Stimulated activated CD4-positive, alpha-beta T cell treated with anti-CD3 and anti-CD28 coated beads, TNF-alpha, amount 100 ng/mL, for 48 hours (primary cell): ENCODE results near the gene ACER3.
"Not testable (repeated sequence)": the region's sequence is repeated elsewhere in the genome, so short reads cannot be mapped to it uniquely, and the experiment has no call there.

ENCODE experiments used
- DNase-seq, 3 donors: peaks; one replicate each; pipeline ENCODE4 v3.0.0-alpha.2; 2020; ENCODE audit warnings: low read depth in 3 of 3

Gene ACER3

DNA sequence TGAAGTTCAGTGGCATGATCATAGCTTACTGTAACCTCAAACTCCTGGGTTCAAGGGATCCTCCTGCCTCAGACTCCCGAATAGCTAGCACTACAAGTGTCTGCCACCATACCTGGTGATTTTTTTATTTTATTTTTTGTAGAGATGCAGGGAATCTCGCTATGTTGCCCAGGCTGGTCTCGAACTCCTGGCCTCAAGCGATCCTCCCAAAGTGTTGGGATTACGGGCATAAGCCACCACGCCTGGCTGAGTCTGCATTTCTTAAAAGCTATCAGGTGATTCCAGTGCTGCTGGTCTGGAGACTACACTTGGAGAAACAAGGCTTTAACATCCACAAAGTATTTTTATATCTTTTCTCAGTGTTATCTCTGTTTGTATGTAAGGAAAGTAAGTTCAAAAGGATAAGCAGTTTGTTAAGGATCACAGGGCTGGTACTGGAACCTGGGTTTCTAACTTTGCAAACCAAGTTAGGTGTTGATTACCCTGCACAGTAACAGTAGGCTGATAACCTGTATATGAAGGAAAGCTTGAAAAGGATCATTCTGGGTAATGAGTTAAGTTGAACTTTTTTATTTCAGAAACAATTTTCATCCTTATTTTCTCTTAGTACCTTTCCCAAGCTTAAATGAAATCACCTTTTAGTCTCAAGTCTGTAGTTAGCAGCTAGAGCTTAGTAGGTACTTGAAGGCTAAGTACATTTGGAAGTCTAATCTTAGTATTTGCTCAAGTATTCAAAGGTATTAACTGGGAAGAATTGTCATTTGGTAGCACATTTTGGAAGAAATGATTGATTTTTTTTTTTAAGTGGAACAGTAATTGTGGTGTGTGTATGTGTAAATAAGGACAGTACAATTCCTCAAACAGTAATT is 12.5 kb downstream of the ACER3 start:
- DNase-seq = no peak

DNA sequence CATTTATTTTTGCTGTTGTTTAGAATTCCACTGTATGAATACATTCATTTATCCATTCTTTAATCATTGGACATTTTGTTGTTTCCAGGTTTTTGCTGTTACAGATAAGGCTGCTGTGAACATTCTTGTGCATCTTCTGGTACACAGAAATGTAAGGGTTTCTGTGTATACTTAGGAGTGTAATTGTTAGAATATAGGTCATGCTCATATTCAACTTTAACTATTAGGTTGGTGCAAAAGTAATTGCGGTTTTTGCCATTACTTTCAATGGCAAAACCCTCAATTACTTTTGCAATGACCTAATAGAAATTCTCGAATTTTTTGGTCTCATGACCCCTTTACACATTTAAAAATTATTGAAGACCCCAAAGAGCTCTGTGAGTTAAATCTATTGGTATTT is 17.3 kb downstream of the ACER3 start:
- no peak for DNase-seq

DNA sequence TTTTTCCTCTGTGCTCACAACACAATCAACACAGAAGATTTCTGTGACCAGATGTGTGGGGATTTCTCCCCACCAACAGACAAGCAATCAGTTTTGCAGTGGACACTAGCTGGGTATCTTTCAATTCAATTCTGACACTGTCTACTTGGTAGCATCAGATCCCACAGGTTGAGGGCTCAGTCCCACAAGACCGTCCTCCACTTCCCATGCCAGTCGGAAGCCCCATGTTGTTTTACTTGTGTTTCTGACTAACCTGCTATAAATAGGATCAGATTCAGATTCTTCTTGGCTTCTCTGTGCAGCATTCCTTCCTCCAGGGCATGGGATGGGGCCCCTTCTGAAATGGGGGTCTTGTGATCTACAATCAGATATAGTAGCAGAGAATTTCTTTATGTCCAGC is 19.6 kb downstream of the ACER3 start:
- no peak for DNase-seq

DNA sequence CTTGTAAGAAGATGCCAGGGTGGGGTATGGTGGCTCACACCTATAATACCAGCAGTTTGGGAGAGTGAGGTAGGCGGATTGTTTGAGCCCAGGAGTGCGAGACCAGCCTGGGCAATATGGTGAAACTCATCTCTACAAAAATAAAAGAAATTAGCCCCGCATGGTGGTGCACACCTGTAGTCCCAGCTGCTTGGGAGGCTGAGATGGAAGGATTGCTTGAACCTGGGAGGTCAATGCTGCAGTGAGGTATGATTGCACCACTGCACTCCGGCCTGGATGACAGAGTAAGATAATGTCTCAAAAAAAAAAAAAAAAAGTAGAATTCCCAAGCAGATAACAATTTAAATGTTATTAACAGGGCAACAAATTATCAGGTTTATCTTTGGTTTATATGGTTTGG is 20.2 kb downstream of the ACER3 start:
- DNase-seq = no peak

DNA sequence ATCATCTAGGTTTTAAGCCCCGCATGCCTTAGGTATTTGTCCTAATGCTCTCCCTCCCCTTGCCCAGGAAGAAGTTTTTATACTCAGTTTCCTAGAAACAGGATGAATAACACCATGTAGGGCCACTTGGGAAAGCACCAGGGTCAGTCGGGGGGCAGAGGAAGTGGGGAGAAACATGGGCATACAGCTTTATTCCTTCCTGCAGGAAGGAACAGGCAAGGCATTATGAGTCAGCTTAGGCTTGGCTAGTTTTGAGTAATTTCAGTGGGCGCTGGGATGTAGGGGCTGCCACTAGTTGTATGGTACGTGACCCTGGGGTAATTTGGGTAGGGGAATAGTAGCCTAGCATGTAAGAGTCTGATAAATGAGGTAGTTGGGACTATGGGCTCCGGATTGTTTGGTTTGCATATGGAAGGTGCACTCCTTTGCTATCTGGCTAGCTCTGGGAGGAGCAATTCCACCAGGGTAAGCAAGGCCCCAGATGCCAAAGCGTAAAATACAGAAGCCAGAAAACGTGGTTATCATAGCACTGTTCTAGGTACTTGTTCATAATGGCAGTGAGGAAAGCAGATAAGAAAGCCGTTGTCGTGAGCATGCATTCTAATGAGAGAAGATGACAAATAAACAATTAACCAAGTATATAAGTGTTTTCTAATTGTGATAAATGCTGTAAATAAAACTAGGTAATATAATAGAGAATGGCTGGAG is 24.8 kb downstream of the ACER3 start:
- DNase-seq = no peak

DNA sequence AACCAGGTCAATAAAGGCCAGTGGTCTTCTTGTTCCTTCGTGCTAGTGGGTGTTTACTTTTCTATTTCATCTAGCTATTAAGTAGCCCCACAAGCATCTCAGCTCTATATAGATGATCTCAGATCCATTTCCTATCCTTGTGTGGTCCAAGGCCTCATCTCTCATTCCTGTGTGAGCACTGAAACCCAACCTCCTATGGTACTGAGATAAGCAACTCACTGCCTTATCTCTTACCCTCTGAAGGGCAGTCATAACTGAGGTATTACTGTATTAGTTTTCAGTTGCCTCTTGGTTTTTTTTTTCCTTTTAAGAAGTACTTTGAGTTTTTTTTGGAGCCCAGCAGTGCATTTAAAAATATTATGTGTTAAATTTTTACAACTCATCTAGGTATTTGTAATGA is 28.3 kb downstream of the ACER3 start:
- DNase-seq = no peak

DNA sequence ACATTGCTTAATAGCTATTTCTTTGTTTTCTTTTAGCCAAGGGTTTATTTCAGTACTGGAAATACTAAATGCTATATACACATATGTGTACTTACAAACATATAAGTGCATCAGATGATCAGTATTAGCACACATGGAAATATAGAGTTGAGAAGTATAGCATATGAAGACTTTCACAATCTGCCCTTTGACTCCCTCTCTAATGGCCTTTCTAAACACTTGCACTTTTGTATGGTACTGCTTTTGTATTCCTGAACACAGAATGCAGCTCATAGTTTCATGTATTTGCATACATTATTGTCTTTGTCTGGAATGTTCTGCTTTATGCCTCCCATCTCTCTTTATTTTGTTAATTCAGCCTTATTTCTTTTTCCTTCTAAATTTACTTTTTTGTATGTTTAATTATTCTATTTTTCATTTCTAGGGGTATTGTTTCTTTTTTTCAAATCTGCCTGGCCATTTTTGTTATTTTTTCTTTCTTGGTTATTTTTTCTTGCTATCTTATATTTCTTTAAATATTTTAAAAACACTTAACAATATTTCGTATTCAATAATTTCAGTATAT is 28.8 kb downstream of the ACER3 start:
- DNase-seq = no peak

DNA sequence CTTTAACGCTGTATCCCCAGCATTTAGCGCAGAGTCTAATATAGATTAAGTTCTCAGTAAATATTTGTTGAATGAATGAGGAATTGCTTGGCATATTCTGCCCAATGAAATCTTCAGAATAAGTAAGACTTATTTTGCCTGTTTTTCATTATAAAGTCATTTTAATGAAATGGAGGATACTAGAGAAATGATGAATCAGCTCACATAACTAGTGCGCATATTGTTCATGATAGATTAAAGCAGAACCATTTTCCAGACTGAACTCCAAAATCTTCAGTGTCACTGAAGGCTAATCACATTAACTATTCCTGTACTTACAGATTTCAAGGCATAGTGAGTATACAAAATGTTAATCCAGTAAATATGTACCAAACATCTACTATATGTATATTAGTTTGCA is 29.6 kb downstream of the ACER3 start:
- no peak for DNase-seq

DNA sequence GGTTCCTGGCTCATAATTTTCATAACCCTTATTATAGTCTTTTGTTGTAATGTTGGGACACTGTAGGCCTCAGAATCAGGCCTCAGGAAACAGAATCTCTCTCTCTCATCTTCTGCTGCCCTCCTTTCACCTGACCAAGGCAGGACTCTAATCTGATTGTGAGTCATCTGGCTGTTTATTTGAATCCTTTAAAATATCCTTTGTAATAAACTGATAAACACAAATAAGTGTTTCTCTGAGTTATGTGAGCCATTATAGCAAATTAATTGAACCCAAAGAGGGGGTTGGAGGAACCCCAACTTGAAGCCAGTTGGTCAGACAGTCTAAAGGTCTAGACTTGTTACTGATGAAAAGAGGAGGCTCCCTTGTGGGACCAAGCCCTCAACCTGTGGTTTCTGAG is 30.6 kb downstream of the ACER3 start:
- no peak for DNase-seq

DNA sequence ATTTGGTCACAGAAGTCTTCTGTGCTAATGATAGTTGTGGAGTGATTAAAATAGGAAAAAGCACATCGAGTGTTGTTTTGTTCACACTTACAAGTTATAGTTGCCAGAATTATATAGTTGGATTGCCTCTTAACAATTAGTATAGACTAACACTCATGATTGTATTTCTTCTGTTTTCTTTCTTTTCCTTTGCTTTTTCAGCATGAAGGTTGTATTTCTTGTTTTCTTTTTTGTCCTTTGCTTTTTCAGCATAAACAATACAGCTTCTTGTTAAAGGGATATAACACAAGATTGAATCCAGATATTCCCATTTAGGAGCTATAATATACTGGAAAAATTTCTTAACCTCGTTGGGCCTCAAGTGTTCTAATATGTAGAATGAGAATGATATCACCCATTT is 31.1 kb downstream of the ACER3 start:
- DNase-seq = no peak

DNA sequence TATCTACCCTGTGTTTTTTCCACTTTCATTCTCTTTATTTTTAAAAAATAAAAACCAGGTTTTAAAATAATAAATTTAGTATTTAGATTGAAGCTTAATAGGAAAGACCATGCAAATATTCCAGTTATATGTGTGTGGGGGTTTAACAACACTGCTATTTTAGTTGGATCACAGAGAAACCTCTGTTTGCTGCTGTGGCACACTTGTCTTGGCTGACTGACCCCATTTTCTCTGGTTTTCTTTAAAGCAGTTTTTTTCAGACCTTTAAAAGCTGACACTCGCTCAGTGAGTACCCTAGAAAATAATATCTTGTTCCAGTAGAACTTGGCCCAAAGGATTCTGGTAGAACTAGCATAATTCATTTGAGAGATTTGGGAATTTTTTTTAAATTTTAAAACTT is 31.6 kb downstream of the ACER3 start:
- no peak for DNase-seq

DNA sequence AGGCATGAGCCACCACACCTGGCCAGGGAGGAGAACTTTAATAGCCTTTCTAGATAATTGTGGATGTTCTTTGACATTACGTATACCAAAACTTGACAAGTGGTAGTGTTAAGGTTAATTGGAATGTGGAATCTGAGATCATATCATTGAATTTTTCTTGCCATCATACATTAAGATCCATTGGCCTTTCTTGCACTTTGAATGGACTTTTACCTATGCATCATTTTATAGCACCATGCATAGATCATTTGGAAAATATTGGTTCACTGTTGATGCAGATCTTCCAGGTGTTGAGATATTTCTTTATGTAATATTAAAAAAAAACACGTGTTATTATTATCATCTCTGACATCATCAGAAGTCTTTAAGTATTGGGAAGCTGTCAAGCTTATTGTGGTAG is 36.5 kb downstream of the ACER3 start:
- no peak for DNase-seq

DNA sequence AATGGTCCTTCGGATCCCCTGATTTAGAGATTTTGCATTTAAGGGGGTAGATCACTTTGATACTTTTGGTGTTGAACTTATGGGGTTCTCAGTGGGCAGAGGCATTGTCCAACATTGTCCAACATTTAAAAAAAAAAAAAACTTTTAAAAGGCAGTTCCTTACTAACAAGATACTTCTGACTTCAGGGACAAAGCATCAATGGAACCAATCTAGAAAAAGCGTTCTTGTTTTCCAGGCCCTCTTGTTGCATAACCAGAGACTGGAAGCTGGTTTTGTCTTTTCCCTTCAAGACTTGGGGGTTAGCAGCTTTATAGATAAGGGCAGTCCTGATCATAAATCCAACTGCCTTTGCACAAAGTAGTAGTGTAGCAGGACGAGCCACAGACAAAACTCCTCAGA is 40.4 kb downstream of the ACER3 start:
- no peak for DNase-seq

DNA sequence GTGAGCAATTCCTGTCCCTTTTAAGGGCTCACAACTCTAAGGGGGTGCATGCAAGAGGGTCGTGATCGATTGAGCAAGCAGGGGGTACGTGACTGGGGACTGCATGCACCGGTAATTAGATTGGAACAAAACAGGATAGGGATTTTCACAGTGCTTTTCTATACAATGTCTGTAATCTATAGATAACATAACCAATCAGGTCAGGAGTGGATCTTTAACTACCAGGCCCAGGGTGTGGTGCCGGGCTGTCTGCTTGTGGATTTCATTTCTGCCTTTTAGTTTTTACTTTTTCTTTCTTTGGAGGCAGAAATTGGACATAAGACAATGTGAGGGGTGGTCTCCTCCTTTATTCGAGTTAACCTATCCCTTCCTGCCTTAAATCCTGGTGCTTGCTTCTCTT is 40.9 kb downstream of the ACER3 start:
- not testable (repeated sequence) for DNase-seq

DNA sequence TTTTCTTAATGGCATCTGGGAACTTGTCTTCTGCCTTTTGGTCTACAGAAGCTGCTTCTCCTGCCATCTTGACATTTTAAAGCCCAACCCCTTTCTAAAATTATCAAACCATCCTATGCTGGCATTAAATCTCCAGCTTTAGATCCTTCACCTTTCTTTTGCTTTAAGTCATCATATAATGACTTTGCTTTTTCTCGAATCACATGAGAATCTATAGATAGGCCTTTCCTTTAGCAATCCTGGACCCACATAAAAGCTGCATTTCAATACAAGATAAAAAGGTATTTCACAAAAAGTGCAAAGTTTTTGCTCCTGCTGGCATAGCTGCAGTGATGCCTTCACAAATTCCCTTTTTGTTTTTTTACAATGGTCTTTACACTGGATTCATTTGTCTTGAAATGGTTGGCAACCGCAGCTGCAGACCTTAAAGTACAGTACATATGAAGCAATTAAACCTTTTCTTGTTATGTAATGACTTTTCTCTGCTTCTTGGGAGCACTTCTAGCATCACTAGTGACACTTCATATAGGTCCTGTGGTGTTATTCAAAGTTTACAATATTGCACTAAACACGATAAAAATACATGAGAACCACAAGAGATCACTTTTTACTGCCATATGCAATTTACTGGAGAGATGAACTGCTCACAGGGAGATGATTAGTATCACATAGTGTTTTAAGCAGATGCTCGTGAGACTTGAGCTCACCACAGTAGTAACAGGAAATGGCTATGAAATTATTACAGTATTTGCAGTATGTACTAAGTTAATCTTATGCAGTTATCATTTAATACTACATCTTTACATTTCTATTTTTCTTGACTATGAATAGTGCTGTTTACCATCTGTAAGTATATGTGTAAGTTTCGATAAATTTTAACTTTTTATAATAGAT is 41.6 kb downstream of the ACER3 start:
- DNase-seq = no peak

DNA sequence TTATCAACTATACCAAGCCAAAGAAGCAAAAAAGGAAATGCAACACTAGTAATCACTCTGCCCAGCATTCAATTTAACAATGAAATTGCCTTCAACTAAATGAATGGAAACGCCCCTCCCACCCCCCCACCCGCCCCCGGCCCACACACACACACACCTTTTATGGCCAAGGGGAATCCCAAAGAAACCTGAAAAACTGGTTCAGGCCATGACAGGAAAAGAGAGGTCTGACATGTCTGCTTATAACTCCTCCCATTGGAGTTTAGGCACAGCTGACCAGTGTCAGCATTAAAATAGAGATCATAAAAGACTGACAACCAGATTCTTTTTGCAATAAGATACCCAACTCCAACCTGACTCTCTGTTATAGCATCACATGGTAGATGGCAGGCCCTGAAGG is 42.6 kb downstream of the ACER3 start:
- no peak for DNase-seq

DNA sequence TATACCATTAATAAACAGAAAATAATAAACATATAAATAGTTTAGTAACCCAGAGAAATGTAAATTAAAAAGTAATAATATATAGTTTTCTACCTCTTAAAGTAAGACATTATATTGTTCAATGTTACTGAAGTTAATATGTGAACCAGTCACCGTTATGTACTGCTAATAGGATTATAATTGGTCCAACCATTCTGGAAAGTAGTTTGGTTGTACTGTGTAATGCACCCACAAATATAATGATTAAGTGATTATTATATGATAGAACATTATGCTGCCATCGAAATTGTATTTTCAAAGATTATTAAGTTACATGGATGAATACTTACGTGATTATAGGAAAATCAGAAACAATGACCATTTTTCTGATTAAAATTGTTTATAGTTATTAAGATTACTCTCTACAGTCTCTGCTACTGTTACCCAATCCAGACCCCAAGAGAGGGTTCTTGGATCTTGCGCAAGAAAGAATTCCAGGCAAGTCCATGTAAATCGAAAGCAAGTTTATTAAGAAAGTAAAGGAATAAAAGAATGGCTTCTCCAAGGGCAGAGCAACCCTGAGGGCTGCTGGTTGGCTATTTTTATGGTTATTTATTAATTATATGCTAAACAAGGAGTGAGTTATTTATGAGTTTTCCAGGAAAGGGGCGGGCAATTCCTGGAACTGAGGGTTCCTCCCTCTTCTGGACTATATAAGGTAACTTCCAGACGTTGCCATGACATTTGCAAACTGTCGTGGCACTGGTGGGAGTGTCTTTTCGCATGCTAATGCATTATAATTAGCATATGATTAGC is 50.1 kb downstream of the ACER3 start:
- no peak for DNase-seq

DNA sequence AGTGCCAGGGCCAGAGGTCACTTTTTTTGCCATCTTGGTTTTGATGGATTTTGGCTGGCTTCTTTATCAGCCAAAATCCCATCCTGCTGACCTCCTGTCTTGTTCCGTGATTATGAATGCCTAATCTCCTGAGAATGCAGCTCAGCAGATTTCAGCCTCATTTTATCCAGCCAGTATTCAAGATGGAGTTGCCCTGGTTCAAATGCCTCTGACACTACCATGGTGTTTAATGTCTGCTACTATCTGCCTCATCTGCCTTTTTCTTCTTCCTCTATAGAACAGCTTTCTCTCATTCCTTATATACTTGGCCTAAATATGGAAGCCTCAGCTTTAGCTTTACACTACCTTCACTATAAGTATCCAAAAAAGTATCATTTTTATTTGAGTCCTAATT is 50.7 kb downstream of the ACER3 start:
- no peak for DNase-seq

DNA sequence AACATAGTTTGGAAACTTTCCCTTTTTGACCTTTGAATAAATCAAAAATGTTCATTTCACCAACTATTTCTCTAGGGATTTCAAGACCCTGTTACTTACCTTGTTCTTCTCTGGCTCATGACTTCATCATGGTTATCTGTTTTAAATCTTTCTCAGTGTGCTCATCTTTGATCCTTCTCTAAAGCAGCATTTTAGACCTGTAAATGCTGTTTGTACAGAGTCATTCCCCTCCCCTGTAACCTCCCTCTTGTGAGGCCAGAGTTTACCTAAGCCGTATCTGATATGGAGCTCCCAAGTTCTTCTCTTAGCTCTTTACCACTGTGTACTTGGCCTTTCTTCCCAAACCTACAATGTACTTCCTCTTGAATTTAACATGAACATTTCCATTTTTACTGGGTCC is 56.0 kb downstream of the ACER3 start:
- no peak for DNase-seq

DNA sequence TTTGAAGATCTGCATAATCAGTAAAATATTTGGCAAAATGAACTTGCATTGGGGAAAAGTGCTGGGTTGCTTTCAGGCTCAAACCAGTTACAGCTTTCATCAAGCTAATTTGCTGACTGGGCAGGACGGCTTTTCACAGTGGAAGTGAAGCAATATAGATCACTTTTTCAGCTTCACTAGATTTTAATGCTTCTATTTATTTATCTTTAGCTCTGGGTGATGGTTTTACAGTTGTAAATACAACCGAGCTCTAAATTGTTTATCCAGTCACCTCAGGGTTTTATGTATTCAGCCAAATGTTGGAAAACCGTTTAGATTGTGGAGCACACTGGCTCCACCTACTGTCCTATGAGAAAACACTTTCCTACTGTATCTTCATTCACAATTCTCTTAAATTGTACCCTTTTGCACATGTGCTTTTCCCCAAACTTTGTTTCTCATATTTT is 58.2 kb downstream of the ACER3 start:
- DNase-seq = no peak

DNA sequence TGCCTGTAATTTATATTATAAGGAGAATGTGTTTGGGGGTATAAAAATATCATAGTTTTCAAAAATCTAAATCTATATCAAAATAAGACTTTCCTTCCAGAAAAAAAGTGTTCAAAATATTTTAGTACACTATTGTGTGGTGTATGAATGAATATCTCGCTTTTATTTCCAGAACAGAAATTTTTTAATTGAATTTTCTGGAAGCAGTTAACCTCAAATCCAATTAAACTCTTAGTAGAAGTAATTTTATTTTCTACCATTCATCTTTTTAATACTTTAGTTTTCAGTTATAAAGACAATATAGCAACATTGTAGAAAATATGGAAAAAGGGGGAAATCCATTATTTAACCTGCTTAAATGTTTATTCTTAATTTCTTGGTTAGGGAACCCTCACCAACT is 58.7 kb downstream of the ACER3 start:
- no peak for DNase-seq
